ENCODE data around the gene VPS35L.
"Not testable (repeated sequence)": the region's sequence is repeated elsewhere in the genome, so short reads cannot be mapped to it uniquely, and the experiment has no call there.

The VPS35L gene

DNA sequence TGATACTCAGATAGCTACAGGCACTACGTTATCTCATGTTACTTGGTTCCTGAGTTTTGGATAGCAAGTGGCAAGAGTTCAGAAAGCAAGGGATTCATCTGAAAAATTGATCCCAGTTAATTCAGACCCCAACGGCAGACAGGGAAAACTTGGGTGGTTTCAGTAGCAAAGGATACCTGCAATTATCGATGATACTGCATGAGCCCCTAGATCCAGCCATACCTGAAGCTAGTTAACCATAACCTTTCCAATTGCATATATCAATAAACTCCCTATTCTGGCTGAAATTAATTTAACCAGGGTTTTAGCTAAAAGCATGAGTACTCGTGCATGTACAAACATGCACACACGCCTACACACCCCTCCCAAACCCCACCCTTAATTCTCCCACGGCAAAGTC is 158.2 kb downstream of the VPS35L start:
- TF ChIP-seq, protein P1, sequence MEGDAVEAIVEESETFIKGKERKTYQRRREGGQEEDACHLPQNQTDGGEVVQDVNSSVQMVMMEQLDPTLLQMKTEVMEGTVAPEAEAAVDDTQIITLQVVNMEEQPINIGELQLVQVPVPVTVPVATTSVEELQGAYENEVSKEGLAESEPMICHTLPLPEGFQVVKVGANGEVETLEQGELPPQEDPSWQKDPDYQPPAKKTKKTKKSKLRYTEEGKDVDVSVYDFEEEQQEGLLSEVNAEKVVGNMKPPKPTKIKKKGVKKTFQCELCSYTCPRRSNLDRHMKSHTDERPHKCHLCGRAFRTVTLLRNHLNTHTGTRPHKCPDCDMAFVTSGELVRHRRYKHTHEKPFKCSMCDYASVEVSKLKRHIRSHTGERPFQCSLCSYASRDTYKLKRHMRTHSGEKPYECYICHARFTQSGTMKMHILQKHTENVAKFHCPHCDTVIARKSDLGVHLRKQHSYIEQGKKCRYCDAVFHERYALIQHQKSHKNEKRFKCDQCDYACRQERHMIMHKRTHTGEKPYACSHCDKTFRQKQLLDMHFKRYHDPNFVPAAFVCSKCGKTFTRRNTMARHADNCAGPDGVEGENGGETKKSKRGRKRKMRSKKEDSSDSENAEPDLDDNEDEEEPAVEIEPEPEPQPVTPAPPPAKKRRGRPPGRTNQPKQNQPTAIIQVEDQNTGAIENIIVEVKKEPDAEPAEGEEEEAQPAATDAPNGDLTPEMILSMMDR (IDR thresholded peaks at IDR 0.05; ENCODE audit: low read depth, low read length, poor library complexity, severe bottlenecking): no peak
- no peak for TF ChIP-seq EZH2phosphoT487 (IDR thresholded peaks at IDR 0.05; ENCODE audit: borderline replicate concordance, low read length)
- no peak overlapping the region for H3K4me2 ChIP-seq (ENCODE audit: low read length)
- no peaks in the 10 kb centered on the region for H3K9me3 ChIP-seq (ENCODE audit: control insufficient read depth, insufficient read depth, low read length)
- H4K20me1 ChIP-seq (ENCODE audit: control insufficient read depth, insufficient read depth, low read depth, low read length): peaks cover 5% of the 10 kb centered on the region; the same call in 1 of the 2 replicates
- no peak overlapping the region for H3K4me3 ChIP-seq (ENCODE audit: low read length)
- no peaks in the 10 kb centered on the region for H3F3A ChIP-seq (ENCODE audit: control insufficient read depth, insufficient read depth)
- peaks cover 66% of the 10 kb centered on the region for H3K79me2 ChIP-seq (ENCODE audit: control insufficient read depth, low read length)
- peaks cover 14% of the 10 kb centered on the region for H3K4me1 ChIP-seq (ENCODE audit: control insufficient read depth, low read length)
- H3K9me2 ChIP-seq (replicated peaks; ENCODE audit: control insufficient read depth, low read length): no peaks in the 10 kb centered on the region
- no peaks in the 10 kb centered on the region for H3K27me3 ChIP-seq (ENCODE audit: control insufficient read depth, low read length)
- H3K36me3 ChIP-seq (ENCODE audit: control insufficient read depth, low read length): peaks cover 72% of the 10 kb centered on the region
- no peak overlapping the region for H3K27ac ChIP-seq (ENCODE audit: low read depth, low read length)

DNA sequence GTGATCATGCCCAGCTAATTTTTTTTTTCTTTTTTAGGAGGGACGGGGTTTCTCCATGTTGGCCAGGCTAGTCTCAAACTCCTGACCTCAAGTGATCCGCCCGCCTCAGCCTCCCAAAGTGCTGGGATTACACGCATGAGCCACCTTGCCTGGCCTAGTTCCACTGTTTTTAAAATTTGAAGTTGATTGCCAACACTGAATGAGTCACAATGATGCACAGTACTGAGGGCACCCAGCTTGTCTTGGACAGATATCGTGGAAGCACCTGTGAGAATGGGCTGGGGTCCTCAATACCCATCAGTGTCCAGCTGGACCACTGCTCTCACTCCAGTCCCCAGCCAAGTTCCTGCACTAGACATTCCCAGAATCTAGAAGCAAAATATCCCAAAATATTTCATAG is 160.1 kb downstream of the VPS35L start:
- Histone ChIP-seq H3K27ac (ENCODE audit: low read depth, low read length) (no peak overlapping the region), H3K9me3 (ENCODE audit: control insufficient read depth, insufficient read depth, low read length) (no peaks in the 10 kb centered on the region), H3K4me3 (ENCODE audit: low read length) (no peak overlapping the region), H3K79me2 (ENCODE audit: control insufficient read depth, low read length) (peaks cover 70% of the 10 kb centered on the region), H3K9me2 (replicated peaks; ENCODE audit: control insufficient read depth, low read length) (no peaks in the 10 kb centered on the region), H3K27me3 (ENCODE audit: control insufficient read depth, low read length) (no peaks in the 10 kb centered on the region), H3K36me3 (ENCODE audit: control insufficient read depth, low read length) (peaks cover 56% of the 10 kb centered on the region), H3K4me2 (ENCODE audit: low read length) (peak overlapping the region; percentile 73), H3F3A (ENCODE audit: control insufficient read depth, insufficient read depth) (no peaks in the 10 kb centered on the region), H4K20me1 (ENCODE audit: control insufficient read depth, insufficient read depth, low read depth, low read length) (peaks cover 5% of the 10 kb centered on the region; the same call in 1 of the 2 replicates), H3K4me1 (ENCODE audit: control insufficient read depth, low read length) (peaks cover 22% of the 10 kb centered on the region)
- TF ChIP-seq, protein P1 (IDR thresholded peaks at IDR 0.05; ENCODE audit: low read depth, low read length, poor library complexity, severe bottlenecking): no peak
- no peak for TF ChIP-seq EZH2phosphoT487 (IDR thresholded peaks at IDR 0.05; ENCODE audit: borderline replicate concordance, low read length)

DNA sequence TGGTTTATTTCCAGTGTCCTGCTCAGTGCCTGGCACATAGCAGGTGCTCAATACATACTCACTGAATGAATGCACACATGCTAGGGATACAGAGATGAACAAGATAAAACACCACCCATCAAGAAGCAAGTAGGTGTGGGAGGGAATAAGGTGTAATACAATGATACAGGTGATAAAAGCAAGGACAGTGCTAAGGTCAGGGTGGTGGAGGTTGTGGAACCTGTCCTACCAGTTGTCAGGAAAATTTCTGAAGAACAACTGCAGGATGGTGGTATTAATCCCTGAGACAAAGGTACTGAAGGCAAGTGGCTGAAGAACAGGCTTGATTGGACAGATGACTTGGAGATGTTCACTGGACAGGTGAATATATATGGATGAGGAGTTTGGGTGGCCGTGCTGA is 160.7 kb downstream of the VPS35L start:
- no peak for TF ChIP-seq EZH2phosphoT487 (IDR thresholded peaks at IDR 0.05; ENCODE audit: borderline replicate concordance, low read length)
- TF ChIP-seq, protein P1 (IDR thresholded peaks at IDR 0.05; ENCODE audit: low read depth, low read length, poor library complexity, severe bottlenecking): no peak
- no peaks in the 10 kb centered on the region for H3K27me3 ChIP-seq (ENCODE audit: control insufficient read depth, low read length)
- peaks cover 5% of the 10 kb centered on the region; the same call in 1 of the 2 replicates for H4K20me1 ChIP-seq (ENCODE audit: control insufficient read depth, insufficient read depth, low read depth, low read length)
- peaks cover 70% of the 10 kb centered on the region for H3K79me2 ChIP-seq (ENCODE audit: control insufficient read depth, low read length)
- H3K27ac ChIP-seq (ENCODE audit: low read depth, low read length): no peak overlapping the region
- H3K9me2 ChIP-seq (replicated peaks; ENCODE audit: control insufficient read depth, low read length): no peaks in the 10 kb centered on the region
- H3F3A ChIP-seq (ENCODE audit: control insufficient read depth, insufficient read depth): no peaks in the 10 kb centered on the region
- H3K36me3 ChIP-seq (ENCODE audit: control insufficient read depth, low read length): peaks cover 52% of the 10 kb centered on the region
- H3K9me3 ChIP-seq (ENCODE audit: control insufficient read depth, insufficient read depth, low read length): no peaks in the 10 kb centered on the region
- peak overlapping the region; percentile 73 for H3K4me2 ChIP-seq (ENCODE audit: low read length)
- H3K4me1 ChIP-seq (ENCODE audit: control insufficient read depth, low read length): peaks cover 22% of the 10 kb centered on the region
- H3K4me3 ChIP-seq (ENCODE audit: low read length): peak overlapping the region; percentile 98

DNA sequence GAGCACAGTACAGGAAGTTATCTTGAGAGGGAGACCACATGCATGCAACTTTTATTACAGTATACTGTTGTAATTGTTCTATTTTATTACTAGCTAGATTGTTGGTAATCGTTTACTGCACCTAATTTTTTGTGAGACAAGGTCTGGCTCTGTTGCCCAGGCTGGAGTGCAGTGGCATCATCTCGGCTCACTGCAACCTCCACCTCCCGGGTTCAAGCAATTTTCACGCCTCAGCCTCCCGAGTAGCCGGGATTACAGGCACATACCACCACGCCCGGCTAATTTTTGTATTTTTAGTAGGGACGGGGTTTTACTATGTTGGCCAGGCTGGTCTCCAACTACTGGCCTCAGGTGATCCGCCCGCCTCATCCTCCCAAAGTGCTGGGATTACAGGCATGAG is 161.2 kb downstream of the VPS35L start:
- Histone ChIP-seq H3K4me3 (ENCODE audit: low read length) (peak overlapping the region; percentile 98), H3K79me2 (ENCODE audit: control insufficient read depth, low read length) (peaks cover 66% of the 10 kb centered on the region), H3K4me1 (ENCODE audit: control insufficient read depth, low read length) (peaks cover 22% of the 10 kb centered on the region), H3K36me3 (ENCODE audit: control insufficient read depth, low read length) (peaks cover 48% of the 10 kb centered on the region), H3K4me2 (ENCODE audit: low read length) (peak overlapping the region; percentile 73)
- H3F3A ChIP-seq (ENCODE audit: control insufficient read depth, insufficient read depth); H3K9me2 ChIP-seq (replicated peaks; ENCODE audit: control insufficient read depth, low read length); H3K9me3 ChIP-seq (ENCODE audit: control insufficient read depth, insufficient read depth, low read length); H3K27me3 ChIP-seq (ENCODE audit: control insufficient read depth, low read length); H4K20me1 ChIP-seq (ENCODE audit: control insufficient read depth, insufficient read depth, low read depth, low read length); H3K27ac ChIP-seq (ENCODE audit: low read depth, low read length): not testable (repeated sequence)

Measured in DOHH2 (cell line).